ENCODE data around the gene ATG13.
A peak's percentile ranks its signal among the peaks of the same experiment; 100 is the strongest.

The ATG13 gene

DNA sequence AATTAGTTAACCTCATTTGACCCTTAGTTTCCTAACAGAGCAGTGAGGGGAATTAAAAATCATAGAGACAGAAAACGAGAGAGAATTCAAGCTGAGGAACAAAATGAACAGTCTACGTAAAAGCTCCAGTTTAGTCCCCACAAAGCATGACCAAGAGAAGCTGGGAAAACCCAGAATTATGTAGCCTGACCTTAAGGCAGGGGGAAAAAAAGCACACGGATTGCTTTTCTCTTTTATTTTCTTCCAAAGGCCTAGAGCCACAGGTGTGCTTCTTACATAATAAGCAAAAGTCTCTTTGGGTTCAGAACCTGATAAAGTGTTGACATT is 23.0 kb upstream of the ATG13 start:
- H3K9ac ChIP-seq (ENCODE audit: low read depth, low read length), result peak overlapping the region; percentile 92

DNA sequence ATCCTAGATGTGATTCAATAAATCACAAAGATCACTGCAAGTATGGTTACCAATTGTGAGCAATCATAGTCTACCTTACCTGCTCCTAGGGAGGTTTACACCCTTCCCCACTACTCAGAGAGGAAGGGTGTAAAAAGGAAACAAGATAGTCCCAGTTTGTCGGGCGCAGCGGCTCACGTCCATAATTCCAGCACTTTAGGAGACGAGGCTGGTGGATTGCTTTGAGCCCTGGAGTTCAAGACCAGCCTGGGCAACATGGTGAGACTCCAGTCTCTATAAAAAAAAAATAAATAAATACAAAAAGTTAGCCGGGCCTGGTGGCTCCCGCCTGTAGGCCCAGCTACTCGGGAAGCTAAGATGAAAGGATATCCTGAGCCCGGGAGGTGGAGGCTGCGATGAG is 22.6 kb upstream of the ATG13 start:
- Histone ChIP-seq H3K4me1 (ENCODE audit: control insufficient read depth, insufficient read depth, low read length) (peaks cover 18% of the 10 kb centered on the region), H3K27me3 (ENCODE audit: control insufficient read depth, insufficient read depth, low read length) (no peaks in the 10 kb centered on the region), H3K4me2 (ENCODE audit: low read length) (peak overlapping the region; percentile 95), H3K9ac (ENCODE audit: low read depth, low read length) (no peak overlapping the region), H3K4me3 (ENCODE audit: low read length) (no peak overlapping the region), H3K9me3 (replicated peaks; ENCODE audit: low read length) (no peaks in the 10 kb centered on the region), H3K36me3 (ENCODE audit: insufficient read depth, low read length) (no peaks in the 10 kb centered on the region)

More for the DNA sequence above, 23.0 kb upstream of the ATG13 start:
- H3K4me1 ChIP-seq (ENCODE audit: control insufficient read depth, insufficient read depth, low read length), result peaks cover 18% of the 10 kb centered on the region
- H3K9me3 ChIP-seq (replicated peaks; ENCODE audit: low read length), result no peaks in the 10 kb centered on the region
- no peaks in the 10 kb centered on the region for H3K27me3 ChIP-seq (ENCODE audit: control insufficient read depth, insufficient read depth, low read length)
- peak overlapping the region; percentile 95 for H3K4me2 ChIP-seq (ENCODE audit: low read length)
- no peaks in the 10 kb centered on the region for H3K36me3 ChIP-seq (ENCODE audit: insufficient read depth, low read length)
- peak overlapping the region; percentile 89 for H3K4me3 ChIP-seq (ENCODE audit: low read length)

DNA sequence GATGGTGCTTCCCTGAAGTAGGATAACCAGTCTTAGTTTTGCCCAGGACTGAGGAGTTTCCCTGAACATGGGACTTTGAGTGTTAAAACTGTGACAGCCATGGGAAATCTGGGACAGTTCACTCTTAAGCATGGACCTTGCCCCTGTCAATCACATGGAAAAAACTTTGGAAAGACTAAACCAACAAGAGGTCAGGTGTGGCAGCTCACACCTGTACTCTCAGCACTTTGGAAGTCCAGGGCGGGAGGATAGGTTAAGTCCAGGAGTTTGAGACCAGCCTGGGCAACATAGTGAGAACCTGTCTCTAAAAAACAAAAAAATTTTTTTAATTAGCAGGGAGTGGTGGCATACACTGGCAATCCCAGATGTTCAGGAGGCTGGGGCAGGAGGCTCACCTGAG is 20.2 kb upstream of the ATG13 start:
- Histone ChIP-seq H3K4me2 (ENCODE audit: low read length) (no peak overlapping the region), H3K27me3 (ENCODE audit: control insufficient read depth, insufficient read depth, low read length) (no peaks in the 10 kb centered on the region), H3K9me3 (replicated peaks; ENCODE audit: low read length) (no peaks in the 10 kb centered on the region), H3K4me3 (ENCODE audit: low read length) (no peak overlapping the region), H3K36me3 (ENCODE audit: insufficient read depth, low read length) (no peaks in the 10 kb centered on the region), H3K9ac (ENCODE audit: low read depth, low read length) (no peak overlapping the region), H3K4me1 (ENCODE audit: control insufficient read depth, insufficient read depth, low read length) (peaks cover 17% of the 10 kb centered on the region)

DNA sequence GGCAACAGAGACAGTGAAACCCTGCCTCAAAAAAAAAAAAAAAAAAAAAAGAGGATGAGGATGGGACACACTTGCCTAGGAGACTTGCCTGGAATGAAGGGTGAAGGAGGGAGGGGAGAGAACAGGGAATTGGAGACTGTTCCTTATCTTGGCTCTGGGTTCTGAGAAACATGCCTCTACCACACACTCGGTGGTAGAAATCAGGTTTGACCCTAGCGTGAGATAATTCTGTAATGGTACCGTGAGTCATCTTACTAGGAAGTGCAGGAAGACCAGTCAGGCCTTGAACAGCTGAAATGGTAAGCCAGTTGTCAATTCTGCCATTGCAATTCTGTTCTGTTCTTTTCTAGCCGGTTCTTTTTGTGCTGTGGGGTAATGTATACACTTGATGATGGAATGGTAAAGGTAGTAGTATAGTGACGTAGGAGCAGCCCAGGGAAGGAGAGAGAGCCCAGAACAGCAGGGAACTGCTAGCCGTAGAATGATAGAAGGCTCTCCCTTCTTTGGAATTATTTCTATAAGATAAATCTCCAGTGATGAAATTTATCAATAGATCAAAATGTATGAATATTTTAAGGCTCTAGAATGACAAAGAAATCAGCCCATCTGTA is 19.6 kb upstream of the ATG13 start:
- Histone ChIP-seq H3K4me2 (ENCODE audit: low read length) (peak overlapping the region; percentile 8), H3K9ac (ENCODE audit: low read depth, low read length) (no peak overlapping the region), H3K36me3 (ENCODE audit: insufficient read depth, low read length) (no peaks in the 10 kb centered on the region), H3K9me3 (replicated peaks; ENCODE audit: low read length) (no peaks in the 10 kb centered on the region), H3K4me3 (ENCODE audit: low read length) (no peak overlapping the region), H3K27me3 (ENCODE audit: control insufficient read depth, insufficient read depth, low read length) (no peaks in the 10 kb centered on the region), H3K4me1 (ENCODE audit: control insufficient read depth, insufficient read depth, low read length) (peaks cover 17% of the 10 kb centered on the region)

DNA sequence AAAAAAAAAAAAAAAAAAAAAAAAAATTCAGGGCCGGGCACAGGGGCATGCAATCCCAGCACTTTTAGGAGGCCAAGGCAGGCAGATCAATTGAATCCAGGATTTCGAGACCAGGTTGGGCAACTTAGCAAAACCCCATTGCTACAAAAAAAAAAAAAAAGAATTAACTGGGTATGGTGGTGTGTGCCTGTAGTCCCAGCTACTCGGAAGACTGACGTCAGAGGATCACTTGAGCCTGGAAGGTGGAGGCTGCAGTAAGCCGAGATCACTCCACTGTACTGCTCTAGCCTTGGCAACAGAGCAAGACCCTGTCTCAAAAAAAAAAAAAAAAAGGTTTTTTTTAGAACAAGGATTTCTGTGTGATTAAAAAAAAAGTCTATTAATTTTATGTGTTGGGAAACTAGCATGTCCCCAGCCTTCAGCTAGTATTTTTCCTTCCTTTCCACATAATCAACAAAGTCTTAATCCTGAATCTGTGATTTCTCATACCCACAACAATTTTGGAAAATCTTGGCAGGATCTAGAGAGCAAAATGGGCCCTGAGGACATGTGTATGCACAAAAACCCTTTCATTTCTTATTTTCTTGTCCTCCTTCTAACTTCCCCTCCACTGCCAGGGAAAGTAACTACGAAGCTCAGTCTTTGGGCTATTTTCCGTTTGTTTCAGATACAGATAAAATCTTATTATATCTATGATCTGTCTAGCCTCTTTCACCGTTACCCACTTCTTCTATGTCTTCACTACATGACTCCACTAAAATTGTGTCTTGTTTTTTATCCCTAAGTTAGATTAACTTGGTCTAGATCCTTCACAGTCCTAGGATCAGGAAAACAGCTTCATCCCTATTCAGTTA is 17.8 kb upstream of the ATG13 start:
- Histone ChIP-seq H3K4me2 (ENCODE audit: low read length) (no peak overlapping the region), H3K4me1 (ENCODE audit: control insufficient read depth, insufficient read depth, low read length) (peaks cover 11% of the 10 kb centered on the region), H3K4me3 (ENCODE audit: low read length) (no peak overlapping the region), H3K36me3 (ENCODE audit: insufficient read depth, low read length) (peaks cover 4% of the 10 kb centered on the region), H3K9me3 (replicated peaks; ENCODE audit: low read length) (no peaks in the 10 kb centered on the region), H3K9ac (ENCODE audit: low read depth, low read length) (no peak overlapping the region), H3K27me3 (ENCODE audit: control insufficient read depth, insufficient read depth, low read length) (no peaks in the 10 kb centered on the region)

DNA sequence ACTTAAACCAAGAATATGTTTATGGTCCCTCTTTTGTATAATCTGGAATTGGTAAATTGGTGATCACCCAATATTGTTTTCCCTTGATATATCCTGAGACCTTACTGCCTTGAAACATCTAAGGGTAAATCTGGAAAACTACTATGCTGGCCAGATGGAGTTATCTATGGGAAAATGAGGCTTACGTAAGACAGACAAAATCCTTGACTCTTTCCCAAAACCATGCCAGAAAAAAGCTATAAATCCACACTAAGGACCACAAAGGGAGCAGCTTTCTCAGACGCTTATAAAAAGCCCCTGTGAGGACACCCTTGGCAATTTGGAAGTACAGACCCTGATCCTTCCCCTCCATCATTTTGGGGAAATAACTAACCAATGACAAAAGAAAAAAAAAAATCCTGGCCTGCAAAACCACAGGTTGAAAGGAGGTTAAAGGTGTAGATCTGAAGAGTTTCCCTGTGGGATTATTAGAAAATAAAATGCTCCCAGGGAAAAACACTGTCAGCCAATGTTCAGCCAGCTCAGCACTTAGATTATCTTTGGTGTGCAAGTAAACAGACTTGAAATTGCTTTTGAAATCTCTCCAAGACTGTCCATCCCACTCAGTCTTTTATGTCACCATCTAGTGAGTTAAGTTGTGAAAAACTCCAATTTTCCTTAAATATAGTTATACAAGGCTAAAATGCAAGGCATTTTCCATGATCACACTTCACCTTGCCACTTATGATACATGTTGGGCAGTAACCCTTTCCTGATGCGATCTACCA is 17.0 kb upstream of the ATG13 start:
- Histone ChIP-seq H3K4me2 (ENCODE audit: low read length) (no peak overlapping the region), H3K4me1 (ENCODE audit: control insufficient read depth, insufficient read depth, low read length) (peaks cover 11% of the 10 kb centered on the region), H3K9ac (ENCODE audit: low read depth, low read length) (no peak overlapping the region), H3K36me3 (ENCODE audit: insufficient read depth, low read length) (peaks cover 4% of the 10 kb centered on the region), H3K9me3 (replicated peaks; ENCODE audit: low read length) (no peaks in the 10 kb centered on the region), H3K4me3 (ENCODE audit: low read length) (no peak overlapping the region), H3K27me3 (ENCODE audit: control insufficient read depth, insufficient read depth, low read length) (no peaks in the 10 kb centered on the region)

DNA sequence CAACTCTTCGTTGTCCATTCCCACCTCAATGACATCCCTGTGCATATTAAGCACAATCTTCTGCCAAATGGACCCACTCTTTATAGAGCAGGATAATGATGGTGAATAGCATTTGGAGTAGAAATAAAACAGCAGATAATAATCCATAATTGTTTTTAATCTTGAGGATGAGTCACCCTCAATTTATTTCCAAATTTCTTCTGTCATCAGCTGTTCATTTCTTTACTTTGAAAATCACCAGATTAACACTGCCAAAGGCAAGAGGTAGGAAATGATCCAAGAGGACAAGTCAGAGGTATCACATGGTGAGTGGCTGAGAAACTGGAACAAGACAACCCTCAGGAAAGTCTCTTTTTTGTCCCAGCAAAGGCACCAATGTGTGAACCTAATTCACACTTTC is 16.2 kb upstream of the ATG13 start:
- no peak overlapping the region for H3K4me3 ChIP-seq (ENCODE audit: low read length)
- H3K9ac ChIP-seq (ENCODE audit: low read depth, low read length), result no peak overlapping the region
- H3K4me2 ChIP-seq (ENCODE audit: low read length), result no peak overlapping the region
- no peaks in the 10 kb centered on the region for H3K27me3 ChIP-seq (ENCODE audit: control insufficient read depth, insufficient read depth, low read length)
- H3K4me1 ChIP-seq (ENCODE audit: control insufficient read depth, insufficient read depth, low read length), result peaks cover 11% of the 10 kb centered on the region
- H3K9me3 ChIP-seq (replicated peaks; ENCODE audit: low read length), result no peaks in the 10 kb centered on the region
- H3K36me3 ChIP-seq (ENCODE audit: insufficient read depth, low read length), result peaks cover 4% of the 10 kb centered on the region

DNA sequence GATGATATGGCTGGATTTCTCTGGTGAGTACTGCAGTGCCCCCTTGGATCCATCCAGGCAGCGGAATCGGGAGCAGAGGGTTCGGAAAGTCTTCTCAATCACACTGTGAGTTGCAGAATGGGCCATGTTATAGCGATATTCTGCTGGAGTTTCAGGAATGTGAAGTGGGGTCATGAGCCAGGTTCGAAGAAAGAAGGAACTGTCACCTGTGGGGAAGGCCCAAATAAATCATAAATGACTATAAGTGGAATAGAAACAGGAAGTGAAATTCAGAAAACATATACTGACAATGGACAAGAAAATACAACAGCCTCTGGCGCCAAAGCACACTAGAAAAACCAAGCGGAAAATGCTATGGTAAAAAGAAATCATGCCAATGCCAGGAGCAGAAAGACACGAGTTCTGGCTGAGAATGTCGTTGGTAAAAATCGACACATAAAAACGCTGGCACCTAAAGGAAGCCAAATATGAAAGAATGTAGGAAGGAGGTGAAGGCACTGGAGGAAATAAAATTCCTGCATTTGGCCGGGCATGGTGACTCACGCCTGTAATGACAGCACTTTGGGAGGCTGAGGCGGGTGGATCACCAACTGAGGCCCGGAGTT is 13.5 kb upstream of the ATG13 start:
- H3K9ac ChIP-seq (ENCODE audit: low read depth, low read length), result no peak overlapping the region
- no peaks in the 10 kb centered on the region for H3K9me3 ChIP-seq (replicated peaks; ENCODE audit: low read length)
- no peak overlapping the region for H3K4me2 ChIP-seq (ENCODE audit: low read length)
- peaks cover 4% of the 10 kb centered on the region for H3K36me3 ChIP-seq (ENCODE audit: insufficient read depth, low read length)
- no peaks in the 10 kb centered on the region for H3K27me3 ChIP-seq (ENCODE audit: control insufficient read depth, insufficient read depth, low read length)
- peaks cover 2% of the 10 kb centered on the region for H3K4me1 ChIP-seq (ENCODE audit: control insufficient read depth, insufficient read depth, low read length)
- no peak overlapping the region for H3K4me3 ChIP-seq (ENCODE audit: low read length)

DNA sequence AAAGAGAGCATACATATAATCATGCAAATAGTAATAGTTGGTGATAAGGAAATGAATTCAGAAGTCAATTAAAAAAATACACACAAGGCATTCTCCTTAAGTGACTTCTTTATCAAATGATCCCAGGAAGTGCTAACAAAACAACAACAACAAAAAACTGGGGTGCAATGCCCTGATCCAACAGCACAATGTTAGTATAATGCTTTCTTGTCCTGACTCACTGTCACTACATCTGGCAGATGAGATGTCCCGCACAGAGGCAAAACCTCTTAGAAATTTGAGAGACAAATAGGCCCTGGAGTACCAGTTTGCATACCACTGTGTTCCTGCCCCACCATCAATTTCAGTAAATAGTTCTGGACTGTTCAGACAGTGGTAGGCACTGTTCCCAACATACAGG is 12.6 kb upstream of the ATG13 start:
- Histone ChIP-seq H3K4me3 (ENCODE audit: low read length) (no peak overlapping the region), H3K9me3 (replicated peaks; ENCODE audit: low read length) (no peaks in the 10 kb centered on the region), H3K4me2 (ENCODE audit: low read length) (no peak overlapping the region), H3K36me3 (ENCODE audit: insufficient read depth, low read length) (peaks cover 4% of the 10 kb centered on the region), H3K9ac (ENCODE audit: low read depth, low read length) (no peak overlapping the region), H3K4me1 (ENCODE audit: control insufficient read depth, insufficient read depth, low read length) (peaks cover 2% of the 10 kb centered on the region), H3K27me3 (ENCODE audit: control insufficient read depth, insufficient read depth, low read length) (no peaks in the 10 kb centered on the region)

DNA sequence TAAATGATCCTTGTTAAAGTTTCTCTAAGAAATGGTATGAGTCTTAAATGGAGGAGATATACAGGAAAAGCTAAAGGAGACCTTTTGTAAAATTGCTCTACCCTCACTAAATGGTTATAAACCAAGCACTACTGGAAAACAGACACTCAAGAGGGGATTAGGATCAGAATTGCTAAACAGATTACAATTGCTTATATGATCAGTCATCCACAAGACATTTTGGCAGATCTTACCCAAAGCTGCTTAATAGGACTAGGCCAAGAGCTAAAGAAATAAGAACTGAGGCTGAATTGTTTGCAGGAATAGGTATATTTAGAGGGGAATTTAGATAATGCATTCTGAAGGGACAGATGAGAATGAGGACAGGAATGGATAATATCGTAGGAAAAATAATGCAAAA is 9.8 kb upstream of the ATG13 start:
- Histone ChIP-seq H3K4me3 (ENCODE audit: low read length) (no peak overlapping the region), H3K9ac (ENCODE audit: low read depth, low read length) (no peak overlapping the region), H3K4me2 (ENCODE audit: low read length) (no peak overlapping the region)

DNA sequence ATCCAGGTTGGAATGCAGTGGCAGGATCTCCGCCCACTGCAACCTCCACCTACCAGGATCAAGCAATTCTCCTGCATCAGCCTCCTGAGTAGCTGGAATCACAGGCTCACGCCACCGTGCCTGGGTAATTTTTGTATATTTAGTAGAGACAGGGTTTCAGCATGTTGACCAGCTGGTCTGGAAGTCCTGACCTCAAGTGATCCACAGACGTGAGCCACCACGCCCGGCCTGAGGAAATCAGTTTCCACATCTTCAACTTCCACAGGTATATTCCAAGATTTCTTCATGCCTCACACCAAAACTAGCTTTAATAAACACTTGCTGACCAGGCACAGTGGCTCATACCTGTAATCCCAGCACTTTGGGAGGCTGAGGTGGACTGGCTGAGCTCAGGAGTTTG is 8.0 kb upstream of the ATG13 start:
- H3K9me3 ChIP-seq (replicated peaks; ENCODE audit: low read length), result no peaks in the 10 kb centered on the region
- no peak overlapping the region for H3K4me2 ChIP-seq (ENCODE audit: low read length)
- H3K36me3 ChIP-seq (ENCODE audit: insufficient read depth, low read length), result no peaks in the 10 kb centered on the region
- H3K4me3 ChIP-seq (ENCODE audit: low read length), result no peak overlapping the region
- no peak overlapping the region for H3K9ac ChIP-seq (ENCODE audit: low read depth, low read length)
- no peaks in the 10 kb centered on the region for H3K27me3 ChIP-seq (ENCODE audit: control insufficient read depth, insufficient read depth, low read length)
- no peaks in the 10 kb centered on the region for H3K4me1 ChIP-seq (ENCODE audit: control insufficient read depth, insufficient read depth, low read length)

More for the DNA sequence above, 9.8 kb upstream of the ATG13 start:
- Histone ChIP-seq H3K4me1 (ENCODE audit: control insufficient read depth, insufficient read depth, low read length) (no peaks in the 10 kb centered on the region), H3K27me3 (ENCODE audit: control insufficient read depth, insufficient read depth, low read length) (no peaks in the 10 kb centered on the region), H3K36me3 (ENCODE audit: insufficient read depth, low read length) (peaks cover 4% of the 10 kb centered on the region), H3K9me3 (replicated peaks; ENCODE audit: low read length) (no peaks in the 10 kb centered on the region)

All from skeletal muscle satellite cell (primary cell).